ENCODE measurements around the gene CA12.

Gene CA12

DNA sequence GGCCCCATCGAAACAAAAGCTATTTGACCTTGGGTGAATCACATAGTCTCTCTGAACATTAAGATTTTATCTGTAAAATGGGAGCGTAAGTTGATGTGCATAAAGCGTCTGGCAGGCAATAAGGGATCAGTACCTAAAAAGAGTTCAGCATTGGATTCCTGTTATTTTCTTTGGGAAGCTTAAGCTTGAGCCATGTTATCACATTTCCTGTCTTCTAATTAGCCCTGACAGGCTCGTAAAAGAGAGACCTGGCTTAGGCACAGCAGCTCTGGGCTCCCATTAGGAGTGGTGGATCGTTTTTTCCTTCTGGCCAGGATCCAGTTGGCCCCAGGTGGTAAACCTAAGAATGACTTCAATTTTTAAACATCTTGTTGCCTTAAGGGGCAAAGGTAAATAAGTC lies 26.0 kb upstream of the CA12 start:
- no peak overlapping the region for H3K4me3 Mint-ChIP-seq
- no peaks in the 10 kb centered on the region for H3K27me3 Mint-ChIP-seq
- H3K27ac Mint-ChIP-seq, result no peak overlapping the region
- peaks cover 6% of the 10 kb centered on the region for H3K4me1 Mint-ChIP-seq
- no peaks in the 10 kb centered on the region for H3K9me3 Mint-ChIP-seq
- ATAC-seq (no peak), DNase-seq (no peak)

DNA sequence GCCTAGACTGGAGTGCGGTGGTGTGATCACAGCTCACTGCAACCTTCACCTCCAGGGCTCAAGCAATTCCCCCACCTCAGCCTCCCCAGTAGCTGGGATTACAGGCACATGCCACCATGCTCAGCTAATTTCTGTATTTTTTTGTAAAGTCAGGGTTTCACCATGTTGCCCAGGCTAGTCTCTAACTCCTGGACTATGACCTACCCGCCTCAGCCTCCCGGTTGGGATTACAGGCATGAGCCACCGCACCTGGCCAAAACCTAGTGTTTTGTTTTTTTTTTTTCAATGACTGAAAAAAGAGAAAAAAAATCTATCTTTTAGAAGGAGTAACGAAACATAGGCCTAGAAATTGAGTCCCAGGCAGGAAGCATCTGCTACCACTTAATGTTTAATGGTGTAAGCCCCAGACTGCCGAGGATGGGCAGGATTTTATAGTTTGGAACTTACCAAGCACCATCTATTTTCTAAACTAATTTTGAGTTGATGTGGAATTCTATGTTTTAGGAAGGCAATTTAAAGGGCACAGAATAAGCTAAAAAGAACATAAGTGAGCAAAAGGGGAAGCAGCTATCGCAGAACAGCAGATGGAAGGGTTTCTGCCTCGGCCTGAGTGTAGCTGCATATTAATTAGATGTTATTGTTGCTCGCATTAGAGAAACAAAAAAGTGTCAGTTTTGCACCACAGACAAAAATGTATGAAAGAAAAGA lies 24.2 kb upstream of the CA12 start:
- DNase-seq, result no peak
- no peak overlapping the region for H3K4me3 Mint-ChIP-seq
- no peaks in the 10 kb centered on the region for H3K9me3 Mint-ChIP-seq
- no peak for ATAC-seq
- H3K27me3 Mint-ChIP-seq, result no peaks in the 10 kb centered on the region
- H3K27ac Mint-ChIP-seq, result no peak overlapping the region
- H3K4me1 Mint-ChIP-seq, result peaks cover 11% of the 10 kb centered on the region

DNA sequence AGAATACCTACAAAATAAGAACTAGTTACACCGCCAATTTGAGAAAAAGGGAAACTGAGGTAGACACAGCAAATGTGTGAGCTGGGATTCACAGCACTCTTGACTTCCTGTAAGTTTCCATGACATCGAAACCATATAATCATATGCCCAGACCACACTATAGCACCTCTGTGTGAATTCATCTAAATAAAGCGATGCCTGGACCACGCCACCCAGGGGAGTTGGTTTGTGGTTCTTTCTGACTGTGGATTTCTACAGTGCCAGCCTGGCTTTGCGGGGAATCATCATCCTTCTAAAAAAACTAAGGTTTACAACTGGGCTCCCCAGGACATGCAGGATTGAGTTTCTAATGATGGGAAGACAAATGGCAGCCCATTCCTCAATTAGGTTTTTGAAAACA lies 23.5 kb upstream of the CA12 start:
- ATAC-seq (peak; percentile 55), DNase-seq (no peak)
- Mint-ChIP-seq H3K4me3 (no peak overlapping the region), H3K9me3 (no peaks in the 10 kb centered on the region), H3K4me1 (peaks cover 12% of the 10 kb centered on the region), H3K27me3 (no peaks in the 10 kb centered on the region), H3K27ac (peak overlapping the region in 1 of 2 donors; percentile 34)

DNA sequence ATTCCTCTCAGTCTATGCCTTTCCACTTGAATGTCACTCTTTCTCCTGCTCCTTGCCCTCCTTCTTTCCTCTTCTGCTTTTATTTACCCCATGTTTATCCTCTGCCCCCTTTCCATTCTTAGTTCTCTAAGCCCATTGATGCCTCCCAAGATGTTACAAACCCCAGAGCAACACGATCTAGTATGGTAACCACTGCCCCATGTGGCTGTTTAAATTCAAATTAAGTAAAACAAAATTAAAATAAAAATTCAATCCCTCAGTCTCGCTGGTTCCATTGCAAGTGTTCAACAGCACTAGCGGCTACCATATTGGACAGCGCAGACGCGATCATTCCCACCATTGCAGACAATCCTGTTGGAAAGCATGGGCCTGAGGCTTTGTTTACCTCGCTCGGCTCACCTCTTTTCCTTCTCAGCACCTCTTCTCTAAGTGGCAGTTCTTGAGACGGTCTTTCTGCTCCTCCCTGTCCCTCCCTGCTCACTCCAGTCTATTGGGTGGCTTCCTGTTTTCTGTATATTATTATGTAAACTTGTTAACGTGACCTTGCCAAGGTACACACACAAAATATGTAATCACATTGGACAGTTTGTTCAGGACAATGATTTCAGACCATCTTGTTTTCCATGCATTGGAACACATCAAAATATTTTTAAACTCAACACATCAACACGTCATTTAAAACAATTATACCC lies 21.8 kb upstream of the CA12 start:
- DNase-seq (no peak), ATAC-seq (peak; percentile 26)
- peaks cover 15% of the 10 kb centered on the region for H3K4me1 Mint-ChIP-seq
- no peak overlapping the region for H3K27ac Mint-ChIP-seq
- H3K4me3 Mint-ChIP-seq, result no peak overlapping the region
- no peaks in the 10 kb centered on the region for H3K27me3 Mint-ChIP-seq
- H3K9me3 Mint-ChIP-seq, result no peaks in the 10 kb centered on the region

DNA sequence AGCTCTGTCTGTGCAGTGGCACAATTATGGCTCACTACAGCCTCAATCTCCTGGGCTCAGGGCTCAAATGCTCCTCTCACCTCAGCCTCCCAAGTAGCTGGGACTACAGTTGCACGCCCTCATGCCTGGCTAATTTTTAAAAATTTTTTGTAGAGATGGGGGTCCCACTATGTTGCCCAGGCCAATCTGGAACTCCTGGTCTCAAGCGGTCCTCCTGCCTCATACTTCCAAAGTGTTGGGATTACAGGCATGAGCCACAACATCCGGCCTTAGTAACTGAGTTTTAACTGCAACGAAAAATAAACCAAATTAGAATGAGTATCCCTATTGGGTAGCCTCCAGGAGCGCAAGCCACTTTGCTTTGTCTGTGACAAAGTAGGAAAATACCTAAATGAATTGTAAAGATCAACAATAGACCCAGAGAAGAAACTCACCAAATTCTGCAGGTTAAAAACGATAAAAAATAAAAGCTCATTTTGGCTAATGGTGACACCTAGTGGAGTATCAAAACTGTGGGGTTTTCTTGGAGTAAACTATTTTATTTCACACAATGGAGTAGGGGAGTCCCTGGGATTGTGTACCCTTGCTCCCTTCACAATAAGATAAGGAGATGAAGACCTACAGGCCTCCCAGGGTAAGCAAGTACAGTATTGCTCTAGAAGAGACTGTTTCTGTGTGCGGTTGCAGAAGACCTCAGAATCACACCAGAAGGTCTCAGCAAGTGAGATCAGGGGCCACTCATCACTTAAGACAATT lies 21.0 kb upstream of the CA12 start:
- Mint-ChIP-seq H3K9me3 (no peaks in the 10 kb centered on the region), H3K27me3 (no peaks in the 10 kb centered on the region), H3K27ac (no peak overlapping the region), H3K4me3 (no peak overlapping the region), H3K4me1 (peaks cover 16% of the 10 kb centered on the region)
- peak; percentile 60 for ATAC-seq
- no peak for DNase-seq

DNA sequence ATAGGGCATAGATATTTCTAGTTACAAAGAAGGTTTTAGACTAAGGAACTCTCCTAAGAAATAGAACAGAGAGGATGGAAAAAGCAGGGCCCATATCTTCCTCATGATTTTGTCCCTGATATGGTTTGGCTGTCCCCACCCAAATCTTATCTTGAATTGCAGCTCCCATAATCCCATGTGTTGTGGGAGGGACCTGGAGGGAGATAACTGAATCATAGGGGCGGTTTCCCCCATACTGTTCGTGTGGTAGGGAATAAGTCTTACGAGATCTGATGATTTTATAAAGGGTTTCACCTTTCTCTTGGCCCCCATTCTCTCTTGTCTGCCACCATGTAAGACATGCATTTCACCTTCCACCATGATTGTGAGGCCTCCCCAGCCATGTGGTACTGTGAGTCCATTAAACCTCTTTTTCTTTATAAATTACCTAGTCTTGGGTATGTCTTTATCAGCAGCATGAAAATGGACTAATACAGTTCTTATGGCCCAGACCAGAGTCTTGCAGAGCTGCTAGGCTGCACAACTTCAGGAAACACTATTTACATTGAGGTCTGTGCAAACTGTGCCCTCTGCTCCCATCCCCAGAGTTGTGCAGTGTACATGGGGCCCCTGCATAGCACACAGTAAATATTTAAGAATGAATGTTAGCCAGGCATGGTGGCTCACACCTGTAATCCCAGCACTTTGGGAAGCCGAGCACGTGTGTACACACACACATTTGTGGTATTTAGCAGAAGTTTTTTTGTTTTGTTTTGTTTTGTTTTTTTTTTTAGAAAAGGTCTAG lies 20.3 kb upstream of the CA12 start:
- H3K27me3 Mint-ChIP-seq, result no peaks in the 10 kb centered on the region
- ATAC-seq (no peak), DNase-seq (no peak)
- peaks cover 16% of the 10 kb centered on the region for H3K4me1 Mint-ChIP-seq
- no peaks in the 10 kb centered on the region for H3K9me3 Mint-ChIP-seq
- no peak overlapping the region for H3K27ac Mint-ChIP-seq
- H3K4me3 Mint-ChIP-seq, result no peak overlapping the region

DNA sequence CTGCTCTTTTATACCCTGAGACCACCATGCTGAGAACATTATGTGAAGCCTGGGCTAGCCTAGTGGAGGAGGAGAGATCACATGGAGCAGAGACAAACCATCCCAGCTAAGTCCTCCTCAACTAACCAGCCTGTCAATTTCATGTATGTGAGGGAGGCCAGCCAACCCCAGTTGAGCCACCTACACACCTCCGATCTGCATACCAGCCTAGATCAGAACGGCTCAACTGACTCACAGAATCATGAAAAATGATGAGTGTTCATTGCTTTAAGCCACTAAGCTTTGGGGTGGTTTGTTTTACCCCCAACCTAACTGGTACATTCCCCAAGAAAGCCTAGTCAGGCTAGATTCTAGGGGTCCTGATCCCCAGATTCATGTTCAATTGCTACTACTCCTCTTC lies 19.4 kb upstream of the CA12 start:
- Mint-ChIP-seq H3K4me1 (peaks cover 16% of the 10 kb centered on the region), H3K27ac (no peak overlapping the region), H3K4me3 (no peak overlapping the region), H3K27me3 (no peaks in the 10 kb centered on the region), H3K9me3 (no peaks in the 10 kb centered on the region)
- DNase-seq, result no peak
- no peak for ATAC-seq

DNA sequence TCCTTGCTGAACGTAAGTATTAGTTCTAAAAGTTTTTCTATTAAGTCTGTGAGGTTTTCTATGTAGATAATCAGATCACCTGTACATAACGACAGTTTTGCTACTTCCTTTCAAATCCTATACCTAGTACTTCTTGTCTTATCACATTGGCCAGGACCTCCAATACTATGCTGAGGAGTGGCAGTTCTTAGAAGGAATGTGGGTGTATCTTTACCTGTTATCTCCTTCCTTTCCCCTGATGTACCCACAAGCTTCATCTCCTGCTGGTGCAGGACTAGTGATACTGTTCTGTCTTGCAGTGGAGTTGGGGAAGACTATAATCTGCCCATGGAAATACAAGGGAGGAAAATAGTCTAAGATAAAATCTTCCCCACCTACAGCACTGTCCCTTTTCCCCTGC lies 16.8 kb upstream of the CA12 start:
- Mint-ChIP-seq H3K27ac (peak overlapping the region in 1 of 2 donors; percentile 29), H3K4me1 (peaks cover 14% of the 10 kb centered on the region), H3K9me3 (no peaks in the 10 kb centered on the region), H3K27me3 (no peaks in the 10 kb centered on the region), H3K4me3 (no peak overlapping the region)
- DNase-seq (no peak), ATAC-seq (no peak)

DNA sequence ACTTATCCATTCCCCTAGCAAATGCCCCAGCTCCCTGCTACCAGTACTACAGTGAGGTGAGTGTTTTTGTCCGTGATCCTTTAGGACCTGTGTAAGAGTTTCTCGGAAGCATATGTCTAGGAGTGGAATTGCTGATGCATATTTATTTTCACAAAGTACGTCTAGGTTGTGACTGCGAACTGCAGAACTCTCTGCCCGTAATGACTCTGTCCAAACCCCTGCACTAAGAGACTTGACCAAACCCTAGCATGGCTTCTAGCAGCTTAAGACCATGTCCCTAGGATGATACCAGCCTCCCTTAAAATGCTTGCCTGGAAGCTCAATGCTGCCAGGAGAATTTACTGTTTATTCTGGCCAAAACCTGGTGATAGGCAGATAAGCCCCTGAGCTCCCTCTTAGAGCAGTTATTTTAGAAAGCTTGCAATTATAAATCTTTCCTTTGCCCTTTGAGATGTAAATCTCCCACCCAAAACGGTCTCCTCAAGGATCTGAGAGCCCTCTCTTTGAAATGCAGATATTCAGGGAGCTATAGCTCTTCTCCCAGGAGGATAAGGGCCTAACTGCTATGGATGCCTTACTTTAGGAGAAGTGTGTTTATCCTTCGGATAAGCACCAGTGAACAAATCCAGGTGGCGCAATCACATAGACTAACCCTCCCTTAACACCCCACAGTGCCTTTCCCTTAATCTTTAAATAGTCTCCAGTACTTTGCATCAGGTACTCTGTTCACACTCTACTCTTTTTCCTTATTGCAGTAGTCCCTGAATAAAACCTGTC lies 14.7 kb upstream of the CA12 start:
- ATAC-seq (no peak), DNase-seq (no peak)
- Mint-ChIP-seq H3K4me3 (no peak overlapping the region), H3K27me3 (no peaks in the 10 kb centered on the region), H3K9me3 (no peaks in the 10 kb centered on the region), H3K27ac (no peak overlapping the region), H3K4me1 (peaks cover 25% of the 10 kb centered on the region)

DNA sequence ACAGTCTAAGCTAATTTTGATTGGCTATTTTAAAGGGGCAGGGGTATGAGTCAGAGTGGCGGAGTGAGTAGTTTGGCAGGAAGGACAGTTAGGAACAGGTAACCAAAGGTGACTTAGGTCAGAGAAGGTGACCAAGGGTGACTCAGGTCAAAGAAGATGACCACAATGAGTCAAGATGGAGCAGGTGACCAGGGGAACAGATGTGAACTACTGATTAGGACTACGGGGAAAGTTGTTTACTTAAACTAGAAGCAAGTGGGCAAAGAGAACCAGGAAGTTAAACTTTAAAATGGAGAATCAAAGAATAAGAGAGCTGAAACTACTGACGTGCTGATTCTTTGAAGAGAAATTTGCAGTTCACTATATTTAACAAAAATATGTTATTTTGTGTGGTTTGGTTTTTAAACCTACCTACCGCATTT lies 14.1 kb upstream of the CA12 start:
- Mint-ChIP-seq H3K4me1 (peaks cover 20% of the 10 kb centered on the region), H3K9me3 (no peaks in the 10 kb centered on the region), H3K27me3 (no peaks in the 10 kb centered on the region), H3K27ac (no peak overlapping the region), H3K4me3 (no peak overlapping the region)
- DNase-seq, result no peak
- ATAC-seq, result no peak

DNA sequence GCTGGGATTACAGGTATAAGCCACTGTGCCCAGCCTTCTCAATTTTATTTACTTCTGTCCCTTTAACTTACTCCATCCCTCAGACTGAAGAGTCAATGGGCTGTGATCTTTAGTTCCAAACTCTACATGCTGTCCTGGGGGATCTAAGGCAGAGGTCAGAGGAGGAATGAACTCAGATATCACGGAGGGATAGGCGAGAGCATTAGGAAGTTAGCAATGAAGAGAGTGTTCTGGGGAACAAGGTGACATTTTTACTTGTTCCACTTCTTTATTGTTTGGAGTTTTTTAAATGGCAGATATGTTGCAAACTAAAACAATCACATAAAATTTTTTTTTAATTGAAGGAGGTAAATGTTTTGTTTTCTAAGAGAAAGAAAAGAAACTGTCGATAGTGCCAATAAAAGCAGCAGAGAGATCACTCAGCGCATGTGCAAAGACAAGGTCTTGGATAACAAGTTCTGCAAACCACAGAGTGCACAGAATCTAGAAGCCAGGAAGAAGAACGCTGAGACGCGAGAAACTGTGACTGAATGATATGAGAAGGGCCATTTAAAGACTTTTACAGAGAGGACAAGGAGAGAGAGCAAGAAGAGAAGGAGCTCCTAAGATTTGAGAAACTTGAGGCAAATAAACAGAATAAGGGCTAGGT lies 10.8 kb upstream of the CA12 start:
- H3K9me3 Mint-ChIP-seq, result no peaks in the 10 kb centered on the region
- H3K4me1 Mint-ChIP-seq, result peaks cover 15% of the 10 kb centered on the region
- no peak for DNase-seq
- H3K4me3 Mint-ChIP-seq, result peak overlapping the region in 1 of 2 donors; percentile 13
- H3K27me3 Mint-ChIP-seq, result no peaks in the 10 kb centered on the region
- ATAC-seq, result no peak
- H3K27ac Mint-ChIP-seq, result no peak overlapping the region

DNA sequence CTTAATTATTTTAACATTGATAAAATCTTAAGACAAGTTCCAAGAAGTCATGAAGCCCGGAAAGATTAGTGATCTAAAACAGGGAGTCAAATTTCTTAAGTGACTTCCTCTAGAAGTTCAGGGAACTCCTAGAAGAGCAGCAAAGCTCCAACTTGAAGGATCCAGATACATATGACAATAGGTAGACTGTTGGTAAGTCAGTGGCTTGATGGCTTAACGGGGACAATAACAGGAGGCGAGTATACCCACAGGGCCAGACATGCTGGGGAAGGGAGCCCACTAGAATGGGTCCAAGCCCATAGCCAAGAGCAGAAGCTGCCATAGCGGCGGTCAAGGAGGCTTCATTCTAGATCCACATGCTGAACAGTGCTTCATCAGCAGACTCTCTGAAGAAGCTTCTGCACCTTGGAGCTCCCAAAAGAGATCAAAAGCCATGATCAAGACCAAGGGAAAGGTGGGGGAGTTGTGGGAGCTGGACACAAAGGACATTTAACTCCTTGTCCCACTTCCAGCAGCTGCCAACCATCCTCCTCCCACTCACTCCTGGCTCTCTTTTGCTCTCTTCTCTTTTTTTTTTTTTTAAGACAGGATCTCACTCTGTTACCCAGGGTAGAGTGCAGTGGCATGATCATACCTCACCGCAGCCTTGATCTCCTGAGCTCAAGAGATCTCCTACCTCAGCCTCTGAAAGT lies 10.2 kb upstream of the CA12 start:
- Mint-ChIP-seq H3K27me3 (no peaks in the 10 kb centered on the region), H3K4me3 (no peak overlapping the region), H3K4me1 (peaks cover 15% of the 10 kb centered on the region), H3K27ac (no peak overlapping the region), H3K9me3 (no peaks in the 10 kb centered on the region)
- ATAC-seq, result no peak
- no peak for DNase-seq

DNA sequence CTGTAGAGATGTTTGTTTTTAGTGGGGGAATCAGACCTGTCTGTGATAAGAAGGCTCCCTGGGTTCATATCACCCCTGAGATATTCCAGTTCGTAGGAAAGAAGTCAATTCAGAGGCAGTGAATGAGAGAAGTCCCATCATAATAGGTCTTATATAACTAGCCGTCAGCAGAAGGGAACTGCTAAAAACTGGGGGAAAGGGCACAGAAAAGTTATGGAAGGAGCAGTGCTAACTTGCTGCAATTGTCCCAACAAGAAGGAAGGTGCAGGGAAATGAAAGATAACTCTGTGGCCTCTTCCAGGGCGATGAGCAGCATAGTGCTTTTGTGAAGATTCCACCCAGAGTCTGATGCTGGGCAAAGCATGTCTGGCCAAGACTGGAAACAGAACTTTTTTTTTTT lies 9.0 kb upstream of the CA12 start:
- no peak overlapping the region for H3K4me3 Mint-ChIP-seq
- H3K27me3 Mint-ChIP-seq, result no peaks in the 10 kb centered on the region

More for the DNA sequence above, 9.0 kb upstream of the CA12 start:
- Mint-ChIP-seq H3K9me3 (peaks cover 0 to 5% of the 10 kb centered on the region in 2 donors), H3K27ac (no peak overlapping the region), H3K4me1 (peaks cover 13% of the 10 kb centered on the region)
- no peak for ATAC-seq
- no peak for DNase-seq
